SK-N-SH (cell line): Measurements from ENCODE around the gene UNC5B. TPM values are rescaled to one million over a fixed set of nuclear protein-coding genes. Genes with fewer than 3 reads are reported as not detected.
A peak's percentile ranks its signal among the peaks of the same experiment; 100 is the strongest.

ENCODE experiments used
- CTCF ChIA-PET: fragments of 300-600, 350-600 bp; formaldehyde crosslinking; extraction: SDS; loops from one replicate; lab custom pipeline; 2021; lab: Yijun Ruan, JAX
- POLR2A ChIA-PET: fragments of 350-600 bp; sonication (Branson Sonifier 250); formaldehyde crosslinking; extraction: SDS; loops from one replicate; lab custom pipeline; 2020; ENCODE audit warnings: antibody characterized with exemption, inconsistent platforms; lab: Yijun Ruan, JAX
- DNase-seq: peaks from one replicate; pipeline ENCODE4 v3.0.0; 2012
- H2AFZ ChIP-seq: fragments of 200-600 bp; sonication (generic); 2 replicates; pipeline ENCODE4 v1.8.1; 2016; ENCODE audit warnings: antibody characterized with exemption, mild to moderate bottlenecking, low read depth
- H3F3A ChIP-seq: fragments of 200-600 bp; sonication (generic); replicated peaks from 2 replicates; pipeline ENCODE3; 2016; ENCODE audit warnings: antibody characterized with exemption, mild to moderate bottlenecking; ENCODE audit not compliant: insufficient read depth
- H3K27ac ChIP-seq, 2 experiments: fragments of 200-500 bp in 1 of 2; fragments of 200-600 bp in 1 of 2; sonication (Bioruptor generic) in 1 of 2; sonication (generic), shearing (Covaris generic) in 1 of 2; 2 replicates each; pipeline versions ENCODE4 v1.5.1 to v1.6.1; 2014 to 2016; ENCODE audit warnings: low read depth in 2 of 2, inconsistent platforms in 1 of 2, low read length in 1 of 2, mild to moderate bottlenecking in 1 of 2, mixed read lengths in 1 of 2
- H3K27me3 ChIP-seq: fragments of 200-600 bp; sonication (generic), shearing (Covaris generic); 2 replicates; pipeline ENCODE4 v1.6.1; 2016; ENCODE audit warnings: mixed run types; ENCODE audit not compliant: insufficient read depth
- H3K36me3 ChIP-seq, 2 experiments: fragments of 200-500 bp in 1 of 2; fragments of 200-600 bp in 1 of 2; sonication (Bioruptor generic) in 1 of 2; sonication (generic) in 1 of 2; replicated peaks in 1 of 2; 2 replicates each; pipeline versions ENCODE3 to v1.5.1; 2014 to 2016; ENCODE audit warnings: low read length in 1 of 2, mild to moderate bottlenecking in 1 of 2; ENCODE audit not compliant: insufficient read depth in 2 of 2, control insufficient read depth in 1 of 2
- H3K4me1 ChIP-seq, 2 experiments: fragments of 200-500 bp in 1 of 2; fragments of 200-600 bp in 1 of 2; sonication (Bioruptor generic) in 1 of 2; sonication (generic), shearing (Covaris generic) in 1 of 2; 2 replicates each; pipeline versions ENCODE4 v1.5.1 to v1.6.1; 2014 to 2016; ENCODE audit warnings: low read depth in 1 of 2, low read length in 1 of 2, mixed run types in 1 of 2; ENCODE audit not compliant: insufficient read depth in 2 of 2, control insufficient read depth in 1 of 2
- H3K4me2 ChIP-seq: fragments of 200-600 bp; sonication (generic), shearing (Covaris generic); 2 replicates; pipeline ENCODE4 v1.6.1; 2017; ENCODE audit warnings: mixed run types
- H3K4me3 ChIP-seq, 2 experiments: fragments of 200-500 bp in 1 of 2; fragments of 200-600 bp in 1 of 2; sonication (Bioruptor generic) in 1 of 2; sonication (generic), shearing (Covaris generic) in 1 of 2; 2 replicates each; pipeline versions ENCODE4 v1.5.1 to v1.8.1; 2014 to 2016; ENCODE audit warnings: low read depth in 2 of 2, inconsistent platforms in 1 of 2, low read length in 1 of 2, mild to moderate bottlenecking in 1 of 2, mixed read lengths in 1 of 2, moderate library complexity in 1 of 2
- H3K79me2 ChIP-seq: fragments of 200-600 bp; sonication (generic); 2 replicates; pipeline ENCODE4 v1.8.1; 2017; ENCODE audit warnings: mild to moderate bottlenecking; ENCODE audit not compliant: insufficient read depth
- H3K9ac ChIP-seq: fragments of 200-600 bp; sonication (generic); 2 replicates; pipeline ENCODE4 v1.6.1; 2017; ENCODE audit warnings: mixed run types
- H3K9me2 ChIP-seq: fragments of 200-600 bp; sonication (generic); 2 replicates; pipeline ENCODE4 v1.6.1; 2017; ENCODE audit warnings: mixed run types
- H3K9me3 ChIP-seq: fragments of 200-600 bp; sonication (generic); 2 replicates; pipeline ENCODE4 v1.6.1; 2017; ENCODE audit warnings: mixed run types, mild to moderate bottlenecking, moderate library complexity
- H4K20me1 ChIP-seq: fragments of 200-600 bp; sonication (generic); 2 replicates; pipeline ENCODE4 v1.6.1; 2017; ENCODE audit warnings: mild to moderate bottlenecking, mixed run types; ENCODE audit not compliant: insufficient read depth
- CHD2 ChIP-seq: fragments of 150-350 bp; IDR thresholded peaks from 2 replicates; pipeline ENCODE4 v1.6.1; 2018; ENCODE audit warnings: low read length; ENCODE audit not compliant: partially characterized antibody
- ELF1 ChIP-seq: IDR thresholded peaks from 2 replicates; pipeline ENCODE4 v1.4.0; 2012
- FOSL2 ChIP-seq: IDR thresholded peaks from 2 replicates; pipeline ENCODE4 v1.4.0; 2012; ENCODE audit warnings: low read depth, mild to moderate bottlenecking, moderate library complexity, borderline replicate concordance
- FOXJ3 ChIP-seq: sonication (generic); formaldehyde crosslinking; IDR thresholded peaks from 2 replicates; pipeline ENCODE4 v1.5.1; 2020; ENCODE audit warnings: mild to moderate bottlenecking, missing genetic modification reagents
- GATA2 ChIP-seq: sonication (generic); formaldehyde crosslinking; IDR thresholded peaks from 2 replicates; pipeline ENCODE4 v1.5.0; 2020; ENCODE audit warnings: mild to moderate bottlenecking, missing genetic modification reagents
- JUND ChIP-seq: IDR thresholded peaks from 2 replicates; pipeline ENCODE4 v1.4.0; 2012
- MEF2A ChIP-seq: IDR thresholded peaks from 2 replicates; pipeline ENCODE4 v1.4.0; 2012; ENCODE audit warnings: low read depth, borderline replicate concordance
- MXI1 ChIP-seq: IDR thresholded peaks from 2 replicates; pipeline ENCODE4 v1.6.1; 2012; ENCODE audit warnings: mild to moderate bottlenecking, low read depth, low read length, improper control_type of control experiment
- RAD21 ChIP-seq: IDR thresholded peaks from 2 replicates; pipeline ENCODE4 v1.6.1; 2012; ENCODE audit warnings: mild to moderate bottlenecking, low read length
- RCOR1 ChIP-seq: fragments of 150-350 bp; IDR thresholded peaks from 2 replicates; pipeline ENCODE4 v1.6.1; 2017; ENCODE audit warnings: antibody characterized with exemption, low read length
- RFX5 ChIP-seq: IDR thresholded peaks from 2 replicates; pipeline ENCODE4 v1.6.1; 2012; ENCODE audit warnings: mild to moderate bottlenecking, improper control_type of control experiment, low read length
- SMC3 ChIP-seq: IDR thresholded peaks from 2 replicates; pipeline ENCODE4 v1.6.1; 2012; ENCODE audit warnings: low read depth, low read length, improper control_type of control experiment
- TCF12 ChIP-seq: IDR thresholded peaks from 2 replicates; pipeline ENCODE4 v1.4.0; 2012
- TEAD4 ChIP-seq: IDR thresholded peaks from 2 replicates; pipeline ENCODE4 v1.4.0; 2012; ENCODE audit warnings: mild to moderate bottlenecking, borderline replicate concordance; ENCODE audit not compliant: insufficient read depth
- YY1 ChIP-seq: IDR thresholded peaks from 2 replicates; pipeline ENCODE4 v1.4.0; 2012; ENCODE audit warnings: low read depth, mild to moderate bottlenecking
- WGBS: methylation state at CpG from one replicate; pipeline ENCODE4 v1.1.6; 2017; ENCODE audit warnings: low lambda C conversion rate; 5-methylcytosine and 5-hydroxymethylcytosine counted together
- polyA plus RNA-seq, 3 experiments: library from polyadenylated mRNA; depleted of rRNA; stranded (reverse); fragments of >200 nt; gene quantifications; 2 replicates each; pipeline ENCODE4 v1.2.3, GENCODE V29; 2012
- TF ChIP-seq, protein P1 (sequence below): IDR thresholded peaks from 2 replicates; pipeline ENCODE4 v1.4.0; 2012; ENCODE audit warnings: low read depth, borderline replicate concordance
- TF ChIP-seq, protein P2 (sequence below): fragments of 200-600 bp; sonication (generic); IDR thresholded peaks from 2 replicates; pipeline ENCODE4 v1.6.1; 2017; ENCODE audit warnings: antibody characterized with exemption, mild to moderate bottlenecking, moderate library complexity
- TF ChIP-seq, protein P3 (sequence below): IDR thresholded peaks from 2 replicates; pipeline ENCODE4 v1.4.0; 2012; ENCODE audit warnings: low read depth
- TF ChIP-seq, protein P4 (sequence below): IDR thresholded peaks from 2 replicates; pipeline ENCODE4 v1.6.1; 2012; ENCODE audit warnings: mild to moderate bottlenecking, low read depth, low read length, moderate library complexity
- TF ChIP-seq, protein P5 (sequence below): fragments of 150-350 bp; IDR thresholded peaks from 2 replicates; pipeline ENCODE4 v1.6.1; 2017; ENCODE audit warnings: antibody characterized with exemption, low read length, low read depth, borderline replicate concordance
- TF ChIP-seq, protein P6 (sequence below): IDR thresholded peaks from 2 replicates; pipeline ENCODE4; 2012
- TF ChIP-seq, protein P7 (sequence below): IDR thresholded peaks from 2 replicates; pipeline ENCODE4 v1.4.0; 2012; ENCODE audit warnings: low read depth, borderline replicate concordance

The UNC5B gene
- polyA plus RNA-seq, 1 of the 3 experiments (the other 2 are of a cell fraction): 13.8 TPM

DNA sequence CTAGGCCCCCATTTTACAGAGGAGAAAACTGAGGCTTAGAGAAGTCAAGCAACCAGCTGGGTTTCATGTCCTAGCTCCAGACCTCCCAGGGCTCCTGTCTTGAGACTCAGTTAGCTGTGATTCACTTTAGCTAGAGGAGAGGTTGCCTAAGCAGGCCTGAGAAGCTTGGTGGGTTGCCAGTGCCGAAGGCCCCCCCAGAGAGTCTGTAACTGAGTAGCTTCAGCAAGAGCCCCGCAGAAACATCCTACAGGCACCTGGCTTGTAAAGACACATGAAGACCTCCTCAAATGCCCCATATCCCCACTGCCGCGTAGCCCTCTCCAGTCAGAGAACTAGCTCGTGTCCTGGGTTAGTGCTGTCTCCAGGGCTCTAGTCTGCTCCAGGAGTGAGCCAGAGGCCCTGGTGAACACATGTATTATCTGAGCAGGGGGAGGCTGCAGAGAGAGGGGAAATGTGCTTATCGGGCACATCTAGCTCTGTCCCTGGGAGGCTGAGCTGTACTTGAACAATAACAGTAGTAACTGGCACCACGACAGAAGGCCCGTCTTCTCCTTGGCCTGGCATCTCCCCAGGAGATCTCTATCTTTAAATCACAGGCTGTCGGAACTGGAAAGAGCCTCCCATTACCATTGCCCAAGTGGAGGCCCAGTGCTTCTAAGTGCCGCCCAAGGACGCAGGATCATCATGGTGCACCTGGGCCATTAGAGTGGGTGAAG is 28.9 kb downstream of the UNC5B start:
- peak overlapping the region; percentile 87 to 100 for H3K27ac ChIP-seq
- H3K9ac ChIP-seq: peak overlapping the region; percentile 44; the same call in 1 of the 2 replicates
- TF ChIP-seq JUND (peak; percentile 70), RAD21 (peak; percentile 42), MEF2A (no peak), GATA2 (CRISPR knock-in tag) (peak; percentile 99), MXI1 (peak; percentile 89), RCOR1 (peak; percentile 90), TEAD4 (peak; percentile 50; the same call in 1 of the 2 replicates), TCF12 (peak; percentile 97), YY1 (no peak), FOSL2 (peak; percentile 29; the same call in 1 of the 2 replicates), SMC3 (no peak), ELF1 (no peak), RFX5 (0 out of 2 replicates have a peak, but pooled peaks have one; percentile 22), FOXJ3 (CRISPR knock-in tag) (peak; percentile 87), CHD2 (peak; percentile 82)
- TF ChIP-seq, protein P1, sequence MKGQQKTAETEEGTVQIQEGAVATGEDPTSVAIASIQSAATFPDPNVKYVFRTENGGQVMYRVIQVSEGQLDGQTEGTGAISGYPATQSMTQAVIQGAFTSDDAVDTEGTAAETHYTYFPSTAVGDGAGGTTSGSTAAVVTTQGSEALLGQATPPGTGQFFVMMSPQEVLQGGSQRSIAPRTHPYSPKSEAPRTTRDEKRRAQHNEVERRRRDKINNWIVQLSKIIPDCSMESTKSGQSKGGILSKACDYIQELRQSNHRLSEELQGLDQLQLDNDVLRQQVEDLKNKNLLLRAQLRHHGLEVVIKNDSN: no peak
- TF ChIP-seq, protein P2, sequence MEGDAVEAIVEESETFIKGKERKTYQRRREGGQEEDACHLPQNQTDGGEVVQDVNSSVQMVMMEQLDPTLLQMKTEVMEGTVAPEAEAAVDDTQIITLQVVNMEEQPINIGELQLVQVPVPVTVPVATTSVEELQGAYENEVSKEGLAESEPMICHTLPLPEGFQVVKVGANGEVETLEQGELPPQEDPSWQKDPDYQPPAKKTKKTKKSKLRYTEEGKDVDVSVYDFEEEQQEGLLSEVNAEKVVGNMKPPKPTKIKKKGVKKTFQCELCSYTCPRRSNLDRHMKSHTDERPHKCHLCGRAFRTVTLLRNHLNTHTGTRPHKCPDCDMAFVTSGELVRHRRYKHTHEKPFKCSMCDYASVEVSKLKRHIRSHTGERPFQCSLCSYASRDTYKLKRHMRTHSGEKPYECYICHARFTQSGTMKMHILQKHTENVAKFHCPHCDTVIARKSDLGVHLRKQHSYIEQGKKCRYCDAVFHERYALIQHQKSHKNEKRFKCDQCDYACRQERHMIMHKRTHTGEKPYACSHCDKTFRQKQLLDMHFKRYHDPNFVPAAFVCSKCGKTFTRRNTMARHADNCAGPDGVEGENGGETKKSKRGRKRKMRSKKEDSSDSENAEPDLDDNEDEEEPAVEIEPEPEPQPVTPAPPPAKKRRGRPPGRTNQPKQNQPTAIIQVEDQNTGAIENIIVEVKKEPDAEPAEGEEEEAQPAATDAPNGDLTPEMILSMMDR: no peak
- TF ChIP-seq, protein P3, sequence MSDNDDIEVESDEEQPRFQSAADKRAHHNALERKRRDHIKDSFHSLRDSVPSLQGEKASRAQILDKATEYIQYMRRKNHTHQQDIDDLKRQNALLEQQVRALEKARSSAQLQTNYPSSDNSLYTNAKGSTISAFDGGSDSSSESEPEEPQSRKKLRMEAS: peak; percentile 74
- TF ChIP-seq, protein P4, sequence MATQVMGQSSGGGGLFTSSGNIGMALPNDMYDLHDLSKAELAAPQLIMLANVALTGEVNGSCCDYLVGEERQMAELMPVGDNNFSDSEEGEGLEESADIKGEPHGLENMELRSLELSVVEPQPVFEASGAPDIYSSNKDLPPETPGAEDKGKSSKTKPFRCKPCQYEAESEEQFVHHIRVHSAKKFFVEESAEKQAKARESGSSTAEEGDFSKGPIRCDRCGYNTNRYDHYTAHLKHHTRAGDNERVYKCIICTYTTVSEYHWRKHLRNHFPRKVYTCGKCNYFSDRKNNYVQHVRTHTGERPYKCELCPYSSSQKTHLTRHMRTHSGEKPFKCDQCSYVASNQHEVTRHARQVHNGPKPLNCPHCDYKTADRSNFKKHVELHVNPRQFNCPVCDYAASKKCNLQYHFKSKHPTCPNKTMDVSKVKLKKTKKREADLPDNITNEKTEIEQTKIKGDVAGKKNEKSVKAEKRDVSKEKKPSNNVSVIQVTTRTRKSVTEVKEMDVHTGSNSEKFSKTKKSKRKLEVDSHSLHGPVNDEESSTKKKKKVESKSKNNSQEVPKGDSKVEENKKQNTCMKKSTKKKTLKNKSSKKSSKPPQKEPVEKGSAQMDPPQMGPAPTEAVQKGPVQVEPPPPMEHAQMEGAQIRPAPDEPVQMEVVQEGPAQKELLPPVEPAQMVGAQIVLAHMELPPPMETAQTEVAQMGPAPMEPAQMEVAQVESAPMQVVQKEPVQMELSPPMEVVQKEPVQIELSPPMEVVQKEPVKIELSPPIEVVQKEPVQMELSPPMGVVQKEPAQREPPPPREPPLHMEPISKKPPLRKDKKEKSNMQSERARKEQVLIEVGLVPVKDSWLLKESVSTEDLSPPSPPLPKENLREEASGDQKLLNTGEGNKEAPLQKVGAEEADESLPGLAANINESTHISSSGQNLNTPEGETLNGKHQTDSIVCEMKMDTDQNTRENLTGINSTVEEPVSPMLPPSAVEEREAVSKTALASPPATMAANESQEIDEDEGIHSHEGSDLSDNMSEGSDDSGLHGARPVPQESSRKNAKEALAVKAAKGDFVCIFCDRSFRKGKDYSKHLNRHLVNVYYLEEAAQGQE: peak; percentile 69
- TF ChIP-seq, protein P5, sequence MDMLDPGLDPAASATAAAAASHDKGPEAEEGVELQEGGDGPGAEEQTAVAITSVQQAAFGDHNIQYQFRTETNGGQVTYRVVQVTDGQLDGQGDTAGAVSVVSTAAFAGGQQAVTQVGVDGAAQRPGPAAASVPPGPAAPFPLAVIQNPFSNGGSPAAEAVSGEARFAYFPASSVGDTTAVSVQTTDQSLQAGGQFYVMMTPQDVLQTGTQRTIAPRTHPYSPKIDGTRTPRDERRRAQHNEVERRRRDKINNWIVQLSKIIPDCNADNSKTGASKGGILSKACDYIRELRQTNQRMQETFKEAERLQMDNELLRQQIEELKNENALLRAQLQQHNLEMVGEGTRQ: no peak
- TF ChIP-seq, protein P6, sequence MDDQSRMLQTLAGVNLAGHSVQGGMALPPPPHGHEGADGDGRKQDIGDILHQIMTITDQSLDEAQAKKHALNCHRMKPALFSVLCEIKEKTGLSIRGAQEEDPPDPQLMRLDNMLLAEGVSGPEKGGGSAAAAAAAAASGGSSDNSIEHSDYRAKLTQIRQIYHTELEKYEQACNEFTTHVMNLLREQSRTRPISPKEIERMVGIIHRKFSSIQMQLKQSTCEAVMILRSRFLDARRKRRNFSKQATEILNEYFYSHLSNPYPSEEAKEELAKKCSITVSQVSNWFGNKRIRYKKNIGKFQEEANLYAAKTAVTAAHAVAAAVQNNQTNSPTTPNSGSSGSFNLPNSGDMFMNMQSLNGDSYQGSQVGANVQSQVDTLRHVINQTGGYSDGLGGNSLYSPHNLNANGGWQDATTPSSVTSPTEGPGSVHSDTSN: peak; percentile 90
- TF ChIP-seq, protein P7, sequence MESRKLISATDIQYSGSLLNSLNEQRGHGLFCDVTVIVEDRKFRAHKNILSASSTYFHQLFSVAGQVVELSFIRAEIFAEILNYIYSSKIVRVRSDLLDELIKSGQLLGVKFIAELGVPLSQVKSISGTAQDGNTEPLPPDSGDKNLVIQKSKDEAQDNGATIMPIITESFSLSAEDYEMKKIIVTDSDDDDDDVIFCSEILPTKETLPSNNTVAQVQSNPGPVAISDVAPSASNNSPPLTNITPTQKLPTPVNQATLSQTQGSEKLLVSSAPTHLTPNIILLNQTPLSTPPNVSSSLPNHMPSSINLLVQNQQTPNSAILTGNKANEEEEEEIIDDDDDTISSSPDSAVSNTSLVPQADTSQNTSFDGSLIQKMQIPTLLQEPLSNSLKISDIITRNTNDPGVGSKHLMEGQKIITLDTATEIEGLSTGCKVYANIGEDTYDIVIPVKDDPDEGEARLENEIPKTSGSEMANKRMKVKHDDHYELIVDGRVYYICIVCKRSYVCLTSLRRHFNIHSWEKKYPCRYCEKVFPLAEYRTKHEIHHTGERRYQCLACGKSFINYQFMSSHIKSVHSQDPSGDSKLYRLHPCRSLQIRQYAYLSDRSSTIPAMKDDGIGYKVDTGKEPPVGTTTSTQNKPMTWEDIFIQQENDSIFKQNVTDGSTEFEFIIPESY: 0 out of 2 replicates have a peak, but pooled peaks have one; percentile 76

More for the DNA sequence above, 28.9 kb downstream of the UNC5B start:
- H3K4me1 ChIP-seq: peaks cover 86 to 98% of the 10 kb centered on the region in 2 experiments
- H3K4me2 ChIP-seq: peak overlapping the region; percentile 75
- no peak overlapping the region; a peak in 1 of 4 replicates for H3K4me3 ChIP-seq
- peak; percentile 81 for DNase-seq
- H3K36me3 ChIP-seq: no peaks in the 10 kb centered on the region
- H2AFZ ChIP-seq: no peak overlapping the region
- POLR2A ChIA-PET: interaction anchor here (0.6 to 2.9 kb wide), 17 partner anchors 8 to 679 kb away, joined by 3 to 35 read pairs (median 4); partner anchors contain the start of gene UNC5B
- no peaks in the 10 kb centered on the region for H3K27me3 ChIP-seq
- H3K9me3 ChIP-seq: no peaks in the 10 kb centered on the region
- WGBS: 19% methylated on average over 6 of the region's 11 CpGs
- H3K79me2 ChIP-seq: peaks cover 88% of the 10 kb centered on the region
- peaks cover 38% of the 10 kb centered on the region for H4K20me1 ChIP-seq
- no peaks in the 10 kb centered on the region for H3K9me2 ChIP-seq
- H3F3A ChIP-seq: peaks cover 29% of the 10 kb centered on the region
- CTCF ChIA-PET: interaction anchor here (1.0 to 12.2 kb wide), 16 partner anchors 9 to 339 kb away, joined by 3 to 139 read pairs (median 8); partner anchors contain the start of gene UNC5B
